PC-9 (cell line): Measurements from ENCODE around the gene CWC25.

Source experiments
- CTCF ChIP-seq: fragments of 200-600 bp; sonication (generic); conservative IDR thresholded peaks from 2 replicates; pipeline ENCODE4 v1.6.1; 2017; ENCODE audit warnings: mixed run types, antibody characterized with exemption, mild to moderate bottlenecking, moderate library complexity
- EZH2 ChIP-seq: fragments of 200-600 bp; sonication (generic); IDR thresholded peaks from 2 replicates; pipeline ENCODE4 v1.8.0; 2017; ENCODE audit warnings: antibody characterized with exemption, low read depth

- TF ChIP-seq CTCF: no peak
- TF ChIP-seq EZH2: no peak
These were observed 47.4 kb downstream of the CWC25 start for GRCh38 chr17:38777641-38778250.
